ENCODE data around the gene UBA5. TPM values are rescaled to one million over a fixed set of nuclear protein-coding genes. Genes with fewer than 3 reads are reported as not detected.

Gene UBA5
- polyA plus RNA-seq, 2 of the 4 experiments (the other 2 are of a cell fraction) = 41.8 to 49.1 TPM

- H3K27ac ChIP-seq = peak overlapping the region; percentile 93
- WGBS (ENCODE audit: missing lambda C conversion rate) = 36% methylated on average over 8 of the region's 8 CpGs
- FAIRE-seq (no peak), ATAC-seq (no peak), DNase-seq (ENCODE audit: low read depth in 1 of 2, low spot score in 1 of 2) (no peak)
- ChIA-PET CTCF (interaction anchor here (1.0 kb wide), 1 partner anchor 70 kb away, joined by 3 read pairs; no protein-coding TSS in a partner anchor), POLR2A (no interaction called here)
- no peaks in the 10 kb centered on the region for H3K9me3 ChIP-seq
- peak overlapping the region; percentile 77 for H3K4me3 ChIP-seq
- peaks cover 28% of the 10 kb centered on the region; the same call in 2 of the 3 replicates for H3K4me1 ChIP-seq
- peak overlapping the region; percentile 82 for H3K4me2 ChIP-seq
- TF ChIP-seq, protein P1, sequence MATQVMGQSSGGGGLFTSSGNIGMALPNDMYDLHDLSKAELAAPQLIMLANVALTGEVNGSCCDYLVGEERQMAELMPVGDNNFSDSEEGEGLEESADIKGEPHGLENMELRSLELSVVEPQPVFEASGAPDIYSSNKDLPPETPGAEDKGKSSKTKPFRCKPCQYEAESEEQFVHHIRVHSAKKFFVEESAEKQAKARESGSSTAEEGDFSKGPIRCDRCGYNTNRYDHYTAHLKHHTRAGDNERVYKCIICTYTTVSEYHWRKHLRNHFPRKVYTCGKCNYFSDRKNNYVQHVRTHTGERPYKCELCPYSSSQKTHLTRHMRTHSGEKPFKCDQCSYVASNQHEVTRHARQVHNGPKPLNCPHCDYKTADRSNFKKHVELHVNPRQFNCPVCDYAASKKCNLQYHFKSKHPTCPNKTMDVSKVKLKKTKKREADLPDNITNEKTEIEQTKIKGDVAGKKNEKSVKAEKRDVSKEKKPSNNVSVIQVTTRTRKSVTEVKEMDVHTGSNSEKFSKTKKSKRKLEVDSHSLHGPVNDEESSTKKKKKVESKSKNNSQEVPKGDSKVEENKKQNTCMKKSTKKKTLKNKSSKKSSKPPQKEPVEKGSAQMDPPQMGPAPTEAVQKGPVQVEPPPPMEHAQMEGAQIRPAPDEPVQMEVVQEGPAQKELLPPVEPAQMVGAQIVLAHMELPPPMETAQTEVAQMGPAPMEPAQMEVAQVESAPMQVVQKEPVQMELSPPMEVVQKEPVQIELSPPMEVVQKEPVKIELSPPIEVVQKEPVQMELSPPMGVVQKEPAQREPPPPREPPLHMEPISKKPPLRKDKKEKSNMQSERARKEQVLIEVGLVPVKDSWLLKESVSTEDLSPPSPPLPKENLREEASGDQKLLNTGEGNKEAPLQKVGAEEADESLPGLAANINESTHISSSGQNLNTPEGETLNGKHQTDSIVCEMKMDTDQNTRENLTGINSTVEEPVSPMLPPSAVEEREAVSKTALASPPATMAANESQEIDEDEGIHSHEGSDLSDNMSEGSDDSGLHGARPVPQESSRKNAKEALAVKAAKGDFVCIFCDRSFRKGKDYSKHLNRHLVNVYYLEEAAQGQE (IDR thresholded peaks at IDR 0.05) = no peak
- no peak for TF ChIP-seq PBX3 (IDR thresholded peaks at IDR 0.05)
- no peak for TF ChIP-seq CBX2 (IDR thresholded peaks at IDR 0.05; ENCODE audit: borderline replicate concordance, low read depth)
- TF ChIP-seq ESRRA (IDR thresholded peaks at IDR 0.05; ENCODE audit: borderline replicate concordance, low read length) = no peak
- TF ChIP-seq HOXA7 (CRISPR knock-in tag; IDR thresholded peaks at IDR 0.05) = no peak
- TF ChIP-seq TFCP2L1 (CRISPR knock-in tag; IDR thresholded peaks at IDR 0.05) = no peak
- TF ChIP-seq EHF (CRISPR knock-in tag; IDR thresholded peaks at IDR 0.05) = no peak
- TF ChIP-seq ATOH8 (CRISPR knock-in tag; IDR thresholded peaks at IDR 0.05; ENCODE audit: low read depth) = no peak
- TF ChIP-seq, protein P2, sequence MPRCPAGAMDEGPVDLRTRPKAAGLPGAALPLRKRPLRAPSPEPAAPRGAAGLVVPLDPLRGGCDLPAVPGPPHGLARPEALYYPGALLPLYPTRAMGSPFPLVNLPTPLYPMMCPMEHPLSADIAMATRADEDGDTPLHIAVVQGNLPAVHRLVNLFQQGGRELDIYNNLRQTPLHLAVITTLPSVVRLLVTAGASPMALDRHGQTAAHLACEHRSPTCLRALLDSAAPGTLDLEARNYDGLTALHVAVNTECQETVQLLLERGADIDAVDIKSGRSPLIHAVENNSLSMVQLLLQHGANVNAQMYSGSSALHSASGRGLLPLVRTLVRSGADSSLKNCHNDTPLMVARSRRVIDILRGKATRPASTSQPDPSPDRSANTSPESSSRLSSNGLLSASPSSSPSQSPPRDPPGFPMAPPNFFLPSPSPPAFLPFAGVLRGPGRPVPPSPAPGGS (IDR thresholded peaks at IDR 0.05) = no peak
- no peak for TF ChIP-seq HOXB5 (CRISPR knock-in tag; IDR thresholded peaks at IDR 0.05)
- no peak for TF ChIP-seq MYC (IDR thresholded peaks at IDR 0.05; ENCODE audit: borderline replicate concordance, low read length)
- no peak for TF ChIP-seq EP300 (IDR thresholded peaks at IDR 0.05)
- TF ChIP-seq FOXS1 (CRISPR knock-in tag; IDR thresholded peaks at IDR 0.05) = no peak
- TF ChIP-seq CTCF (IDR thresholded peaks at IDR 0.05) = no peak
- no peak for TF ChIP-seq POLR2A (IDR thresholded peaks at IDR 0.05; ENCODE audit: low read length)
- TF ChIP-seq JUNB (IDR thresholded peaks at IDR 0.05) = no peak
These were observed 972 bp downstream of the UBA5 start for GRCh38 chr3:132661101-132661500.

DNA sequence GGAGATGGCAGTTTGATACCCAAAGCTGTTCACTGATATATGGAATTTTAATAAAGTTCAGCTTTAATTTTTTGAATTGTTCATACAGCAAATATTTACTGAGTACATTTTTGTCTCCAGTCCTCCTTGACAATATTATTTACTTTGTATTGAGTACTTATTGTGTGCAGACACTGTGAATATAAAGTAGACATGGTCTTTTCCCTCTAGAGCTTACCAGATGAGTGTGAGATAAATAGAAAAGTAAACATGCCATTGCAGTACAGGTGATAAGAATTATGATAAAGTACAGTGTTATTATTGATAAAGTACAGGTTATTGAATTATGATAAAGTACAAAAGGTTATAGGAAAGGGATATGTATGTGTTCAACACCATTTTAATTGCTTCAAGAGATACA lies 2.1 kb downstream of the UBA5 start:
- Histone ChIP-seq H3K27ac (no peak overlapping the region), H3K4me3 (no peak overlapping the region), H3K9me3 (no peaks in the 10 kb centered on the region), H3K4me2 (peak overlapping the region; percentile 82), H3K4me1 (peaks cover 28% of the 10 kb centered on the region; the same call in 2 of the 3 replicates)
- CTCF ChIA-PET = interaction anchor here (1.0 kb wide), 1 partner anchor 69 kb away, joined by 3 read pairs; no protein-coding TSS in a partner anchor
- FAIRE-seq (no peak), DNase-seq (ENCODE audit: low read depth in 1 of 2, low spot score in 1 of 2) (no peak), ATAC-seq (no peak)
- TF ChIP-seq CEBPB (IDR thresholded peaks at IDR 0.05) (no peak), KDM1A (IDR thresholded peaks at IDR 0.05; ENCODE audit: low read depth) (no peak), KDM5A (IDR thresholded peaks at IDR 0.05) (no peak), SREBF2 (IDR thresholded peaks at IDR 0.05) (no peak), E2F6 (IDR thresholded peaks at IDR 0.05; ENCODE audit: borderline replicate concordance, low read depth) (no peak), SMC3 (IDR thresholded peaks at IDR 0.05) (no peak)
- POLR2A ChIA-PET = no interaction called here
